Thyroid gland (tissue), 4 donors: Measurements from ENCODE around the gene PURB.

Experiments
- POLR2A ChIP-seq, 2 donors: fragments of 450-650 bp; IDR thresholded peaks; one replicate each; pipeline ENCODE4 v1.6.1; 2017; ENCODE audit warnings: antibody characterized with exemption in 2 of 2, mild to moderate bottlenecking in 2 of 2, moderate library complexity in 1 of 2
- TF ChIP-seq, protein P1 (sequence below), 6 experiments: fragments of 200-600 bp in 3 of 6; fragments of 450-650 bp in 3 of 6; sonication (generic) in 3 of 6; IDR thresholded peaks; one replicate each; pipeline ENCODE4 v1.5.1; 2016 to 2019; ENCODE audit warnings: antibody characterized with exemption in 6 of 6, mild to moderate bottlenecking in 2 of 6, inconsistent platforms in 1 of 6, moderate library complexity in 1 of 6

DNA sequence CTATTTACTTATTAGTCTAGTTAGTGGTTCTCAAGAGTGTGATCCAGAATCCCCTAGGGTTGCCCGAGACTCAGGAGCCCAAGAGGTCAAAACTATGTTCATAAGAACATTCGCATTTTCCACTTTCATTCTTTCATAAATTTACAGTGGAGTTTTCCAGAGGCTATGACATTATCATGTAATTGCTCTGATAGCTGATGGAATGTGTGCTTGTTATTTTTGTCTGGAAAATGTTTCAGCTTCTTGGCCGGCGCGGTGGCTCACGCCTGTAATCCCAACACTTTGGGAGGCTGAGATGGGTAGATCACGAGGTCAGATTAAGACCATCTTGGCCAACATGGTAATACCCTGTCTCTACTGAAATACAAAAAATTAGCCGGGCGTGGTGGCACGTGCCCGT is 10.1 kb downstream of the PURB start:
- no peak for TF ChIP-seq POLR2A (IDR thresholded peaks at IDR 0.05)
- TF ChIP-seq, protein P1, sequence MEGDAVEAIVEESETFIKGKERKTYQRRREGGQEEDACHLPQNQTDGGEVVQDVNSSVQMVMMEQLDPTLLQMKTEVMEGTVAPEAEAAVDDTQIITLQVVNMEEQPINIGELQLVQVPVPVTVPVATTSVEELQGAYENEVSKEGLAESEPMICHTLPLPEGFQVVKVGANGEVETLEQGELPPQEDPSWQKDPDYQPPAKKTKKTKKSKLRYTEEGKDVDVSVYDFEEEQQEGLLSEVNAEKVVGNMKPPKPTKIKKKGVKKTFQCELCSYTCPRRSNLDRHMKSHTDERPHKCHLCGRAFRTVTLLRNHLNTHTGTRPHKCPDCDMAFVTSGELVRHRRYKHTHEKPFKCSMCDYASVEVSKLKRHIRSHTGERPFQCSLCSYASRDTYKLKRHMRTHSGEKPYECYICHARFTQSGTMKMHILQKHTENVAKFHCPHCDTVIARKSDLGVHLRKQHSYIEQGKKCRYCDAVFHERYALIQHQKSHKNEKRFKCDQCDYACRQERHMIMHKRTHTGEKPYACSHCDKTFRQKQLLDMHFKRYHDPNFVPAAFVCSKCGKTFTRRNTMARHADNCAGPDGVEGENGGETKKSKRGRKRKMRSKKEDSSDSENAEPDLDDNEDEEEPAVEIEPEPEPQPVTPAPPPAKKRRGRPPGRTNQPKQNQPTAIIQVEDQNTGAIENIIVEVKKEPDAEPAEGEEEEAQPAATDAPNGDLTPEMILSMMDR (IDR thresholded peaks at IDR 0.05) = no peak
